Uterus (tissue), 4 donors: Measurements from ENCODE around the gene FADS3. TPM values are rescaled to one million over a fixed set of nuclear protein-coding genes. Genes with fewer than 3 reads are reported as not detected.

Experiments used
- DNase-seq, 2 donors: peaks; one replicate each; pipeline ENCODE4 v3.0.0-alpha.2; 2019 to 2020
- H3K27ac ChIP-seq, 2 donors: fragments of 200-600 bp; sonication (generic); 1 replicate in 1 of 2; 2 replicates in 1 of 2; pipeline ENCODE4 v1.5.1; 2016 to 2018
- H3K27me3 ChIP-seq, 2 donors: fragments of 200-600 bp; sonication (generic); one replicate each; pipeline ENCODE4 v1.5.1; 2018 to 2019; ENCODE audit warnings: control low read depth in 1 of 2
- H3K36me3 ChIP-seq, 2 donors: fragments of 200-600 bp; sonication (generic); one replicate each; pipeline ENCODE4 v1.5.1; 2019; ENCODE audit warnings: control low read depth in 1 of 2
- H3K4me1 ChIP-seq, 2 donors: fragments of 200-600 bp; sonication (generic); one replicate each; pipeline ENCODE4 v1.5.1; 2018 to 2019; ENCODE audit warnings: control low read depth in 1 of 2
- H3K4me3 ChIP-seq, 2 donors: fragments of 200-600 bp; sonication (generic); 1 replicate in 1 of 2; 2 replicates in 1 of 2; pipeline ENCODE4 v1.5.1; 2018 to 2019; ENCODE audit warnings: mild to moderate bottlenecking in 1 of 2
- H3K9me3 ChIP-seq, 2 donors: fragments of 200-600 bp; sonication (generic); one replicate each; pipeline ENCODE4 v1.5.1; 2019; ENCODE audit warnings: control low read depth in 1 of 2
- POLR2A ChIP-seq, 2 donors: fragments of 450-650 bp; IDR thresholded peaks; one replicate each; pipeline ENCODE4 v1.6.1; 2016; ENCODE audit warnings: antibody characterized with exemption in 2 of 2, mild to moderate bottlenecking in 1 of 2, moderate library complexity in 1 of 2
- intact Hi-C: fragments of 100-400 bp; cut with DNase I; formaldehyde crosslinking; loops from one replicate; pipeline ENCODE4 v1.15.1; 2023; ENCODE audit warnings: low total_unique reads
- total RNA-seq, 4 donors: library from RNA; depleted of rRNA in 3 of 4; stranded (reverse); fragments of >200 nt in 3 of 4; gene quantifications; one replicate each; pipeline versions ENCODE4 v1.1.0 to v1.2.4, GENCODE V29; 2014 to 2023
- TF ChIP-seq, protein P1 (sequence below), 4 experiments: fragments of 200-600 bp in 2 of 4; fragments of 450-650 bp in 2 of 4; sonication (generic) in 2 of 4; IDR thresholded peaks; one replicate each; pipeline ENCODE4 v1.5.1; 2016 to 2019; ENCODE audit warnings: antibody characterized with exemption in 4 of 4, mild to moderate bottlenecking in 2 of 4, moderate library complexity in 1 of 4
- donor health status: DM: yes; HTN: yes; CAD: no.

The FADS3 gene
- total RNA-seq, 4 donors from 2014 or later = 18.2 to 74.6 (median 32.0) TPM

DNA sequence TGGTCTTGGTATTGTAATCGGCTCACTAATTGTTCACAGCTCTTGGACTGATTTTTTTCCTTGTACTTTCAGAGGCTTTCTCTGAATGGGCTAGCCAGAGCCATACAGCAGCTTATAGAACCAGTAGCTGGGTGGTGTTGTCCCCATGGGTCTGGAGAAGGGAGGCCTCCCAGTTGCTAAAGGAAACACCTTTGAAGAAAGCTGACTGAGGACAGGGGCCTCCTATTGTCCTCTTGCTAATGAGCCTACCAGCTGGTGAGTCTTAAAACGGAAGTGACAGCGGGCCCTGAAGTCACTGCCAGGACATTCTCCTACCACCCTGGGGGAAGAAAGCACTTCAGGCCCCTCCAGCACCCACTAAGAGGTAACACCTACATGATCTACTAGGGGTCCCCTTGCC is 9.9 kb downstream of the FADS3 start:
- Histone ChIP-seq H3K4me1 (no peaks in the 10 kb centered on the region), H3K9me3 (no peaks in the 10 kb centered on the region), H3K27me3 (no peaks in the 10 kb centered on the region), H3K27ac (no peak overlapping the region), H3K4me3 (no peak overlapping the region), H3K36me3 (no peaks in the 10 kb centered on the region)
- TF ChIP-seq POLR2A (IDR thresholded peaks at IDR 0.05) = no peak
- TF ChIP-seq, protein P1, sequence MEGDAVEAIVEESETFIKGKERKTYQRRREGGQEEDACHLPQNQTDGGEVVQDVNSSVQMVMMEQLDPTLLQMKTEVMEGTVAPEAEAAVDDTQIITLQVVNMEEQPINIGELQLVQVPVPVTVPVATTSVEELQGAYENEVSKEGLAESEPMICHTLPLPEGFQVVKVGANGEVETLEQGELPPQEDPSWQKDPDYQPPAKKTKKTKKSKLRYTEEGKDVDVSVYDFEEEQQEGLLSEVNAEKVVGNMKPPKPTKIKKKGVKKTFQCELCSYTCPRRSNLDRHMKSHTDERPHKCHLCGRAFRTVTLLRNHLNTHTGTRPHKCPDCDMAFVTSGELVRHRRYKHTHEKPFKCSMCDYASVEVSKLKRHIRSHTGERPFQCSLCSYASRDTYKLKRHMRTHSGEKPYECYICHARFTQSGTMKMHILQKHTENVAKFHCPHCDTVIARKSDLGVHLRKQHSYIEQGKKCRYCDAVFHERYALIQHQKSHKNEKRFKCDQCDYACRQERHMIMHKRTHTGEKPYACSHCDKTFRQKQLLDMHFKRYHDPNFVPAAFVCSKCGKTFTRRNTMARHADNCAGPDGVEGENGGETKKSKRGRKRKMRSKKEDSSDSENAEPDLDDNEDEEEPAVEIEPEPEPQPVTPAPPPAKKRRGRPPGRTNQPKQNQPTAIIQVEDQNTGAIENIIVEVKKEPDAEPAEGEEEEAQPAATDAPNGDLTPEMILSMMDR (IDR thresholded peaks at IDR 0.05) = no peak
- no peak for DNase-seq
- intact Hi-C loops = no loop called here

DNA sequence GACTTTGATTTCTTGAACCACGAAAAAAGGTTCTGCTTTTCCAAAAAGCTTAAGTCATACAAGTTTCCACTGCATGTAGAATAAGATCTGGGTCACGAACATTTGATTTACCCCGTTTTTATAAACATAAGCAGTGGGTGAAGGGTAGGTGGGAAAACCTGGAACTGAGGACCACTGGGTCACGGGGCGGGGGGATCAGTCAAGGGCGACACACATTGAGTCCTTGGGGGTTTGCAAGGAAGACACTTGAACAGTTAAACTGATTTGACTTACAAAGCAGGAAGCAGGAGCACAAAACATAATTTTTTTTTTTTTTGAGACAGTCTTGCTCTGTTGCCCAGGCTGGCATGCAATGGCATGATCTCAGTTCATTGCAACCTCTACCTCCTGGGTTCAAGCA is 10.9 kb downstream of the FADS3 start:
- Histone ChIP-seq H3K4me1 (no peaks in the 10 kb centered on the region), H3K9me3 (no peaks in the 10 kb centered on the region), H3K36me3 (no peaks in the 10 kb centered on the region), H3K27me3 (no peaks in the 10 kb centered on the region), H3K4me3 (no peak overlapping the region), H3K27ac (no peak overlapping the region)
- TF ChIP-seq POLR2A (IDR thresholded peaks at IDR 0.05) = no peak
- TF ChIP-seq, protein P1 (IDR thresholded peaks at IDR 0.05) = no peak
- DNase-seq = no peak
- intact Hi-C loops = no loop called here

DNA sequence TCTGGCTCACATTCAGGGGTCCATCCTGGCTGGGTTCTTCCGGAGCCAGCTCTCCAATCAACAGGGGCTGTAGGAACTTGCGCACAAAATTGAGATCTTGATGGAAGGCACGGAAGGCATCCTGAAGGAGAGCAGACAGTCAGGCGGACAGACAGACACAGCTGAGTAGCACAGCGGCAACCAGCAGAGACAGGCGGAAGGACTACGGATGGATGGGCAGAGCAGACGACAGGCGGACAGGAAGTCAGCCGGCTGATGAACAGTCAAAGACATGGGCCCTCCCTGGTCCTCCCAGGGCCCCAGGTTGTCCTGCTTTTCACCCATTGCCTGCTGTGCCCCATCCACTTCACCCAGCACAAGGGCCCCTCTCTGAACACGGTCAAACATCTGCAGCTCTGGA is 11.3 kb downstream of the FADS3 start:
- no peak for DNase-seq
- H3K36me3 ChIP-seq = no peaks in the 10 kb centered on the region
- no peaks in the 10 kb centered on the region for H3K9me3 ChIP-seq
- H3K27ac ChIP-seq = no peak overlapping the region
- intact Hi-C loops = no loop called here
- TF ChIP-seq, protein P1 (IDR thresholded peaks at IDR 0.05) = no peak
- TF ChIP-seq POLR2A (IDR thresholded peaks at IDR 0.05) = no peak
- no peak overlapping the region for H3K4me3 ChIP-seq
- no peaks in the 10 kb centered on the region for H3K4me1 ChIP-seq
- H3K27me3 ChIP-seq = no peaks in the 10 kb centered on the region

DNA sequence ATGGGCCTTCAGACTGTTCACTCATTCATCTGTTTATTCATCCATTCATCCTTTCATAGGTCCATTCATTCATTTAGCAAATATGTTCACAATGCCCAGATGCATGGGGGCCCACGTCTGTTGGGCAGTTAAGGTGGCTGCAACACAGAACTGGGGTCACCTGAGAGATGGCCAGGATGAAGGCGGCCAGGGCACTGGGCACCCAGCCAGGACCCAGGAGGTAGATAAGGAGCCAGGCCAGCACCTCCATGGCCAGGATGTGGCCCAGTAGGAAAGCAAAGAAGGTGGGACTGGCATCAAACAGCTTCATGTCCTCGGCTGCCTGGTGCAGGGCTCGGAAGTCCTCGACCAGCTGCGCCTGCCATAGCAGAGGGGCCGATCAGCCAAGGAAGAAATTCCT is 12.2 kb downstream of the FADS3 start:
- H3K4me3 ChIP-seq = no peak overlapping the region
- no peaks in the 10 kb centered on the region for H3K9me3 ChIP-seq
- H3K36me3 ChIP-seq = no peaks in the 10 kb centered on the region
- intact Hi-C loops = no loop called here
- no peak for DNase-seq
- H3K27me3 ChIP-seq = no peaks in the 10 kb centered on the region
- H3K4me1 ChIP-seq = no peaks in the 10 kb centered on the region
- TF ChIP-seq POLR2A (IDR thresholded peaks at IDR 0.05) = no peak
- TF ChIP-seq, protein P1 (IDR thresholded peaks at IDR 0.05) = no peak
- no peak overlapping the region for H3K27ac ChIP-seq

DNA sequence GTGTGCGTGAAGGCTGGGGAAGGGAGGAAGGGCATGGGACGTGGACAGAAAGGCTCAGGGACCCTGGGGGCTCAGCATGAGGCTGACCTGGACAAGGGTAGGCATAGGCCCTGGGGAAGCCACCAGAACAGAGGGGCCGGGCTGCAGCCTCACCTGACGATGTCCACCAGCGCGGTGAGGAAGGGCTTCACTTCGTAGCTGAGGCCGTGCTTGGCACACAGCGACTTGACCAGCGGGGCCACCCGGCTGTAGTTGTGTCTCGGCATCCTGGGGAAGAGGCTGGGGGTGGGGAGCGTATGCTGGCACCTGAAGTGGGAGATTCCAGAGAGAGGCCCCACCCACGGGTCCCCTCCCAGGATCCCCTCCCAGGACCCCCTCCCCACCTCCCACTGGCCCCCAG is 15.6 kb downstream of the FADS3 start:
- no peaks in the 10 kb centered on the region for H3K4me1 ChIP-seq
- intact Hi-C loops = no loop called here

More for the DNA sequence above, 15.6 kb downstream of the FADS3 start:
- Histone ChIP-seq H3K4me3 (no peak overlapping the region), H3K36me3 (no peaks in the 10 kb centered on the region), H3K9me3 (no peaks in the 10 kb centered on the region), H3K27me3 (no peaks in the 10 kb centered on the region), H3K27ac (no peak overlapping the region)
- no peak for DNase-seq
- TF ChIP-seq, protein P1 (IDR thresholded peaks at IDR 0.05) = no peak
- no peak for TF ChIP-seq POLR2A (IDR thresholded peaks at IDR 0.05)
